ENCODE data around the gene KRT26.
"Not testable (repeated sequence)": the region's sequence is repeated elsewhere in the genome, so short reads cannot be mapped to it uniquely, and the experiment has no call there.

The KRT26 gene

DNA sequence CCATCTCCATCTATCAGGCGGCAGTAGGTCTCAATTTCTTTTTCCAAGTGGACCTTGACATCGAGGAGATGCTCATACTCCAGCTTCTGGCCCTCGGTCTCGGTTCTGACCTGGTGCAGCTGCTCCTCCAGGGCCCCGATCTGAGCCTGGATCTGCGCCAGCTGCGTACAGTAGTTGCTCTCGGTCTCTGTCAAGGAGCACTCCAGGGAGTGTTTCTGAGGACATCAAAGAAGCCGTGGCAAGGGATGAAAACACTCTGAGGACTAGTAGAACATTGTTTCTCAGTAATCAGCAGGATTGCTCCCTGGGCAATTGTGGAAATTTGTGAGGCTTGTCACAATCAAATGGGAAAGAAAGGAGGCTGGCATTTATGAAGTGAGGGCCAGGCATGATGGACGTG, 21.8 kb upstream of the KRT26 start:
- DNase-seq, result no peak

DNA sequence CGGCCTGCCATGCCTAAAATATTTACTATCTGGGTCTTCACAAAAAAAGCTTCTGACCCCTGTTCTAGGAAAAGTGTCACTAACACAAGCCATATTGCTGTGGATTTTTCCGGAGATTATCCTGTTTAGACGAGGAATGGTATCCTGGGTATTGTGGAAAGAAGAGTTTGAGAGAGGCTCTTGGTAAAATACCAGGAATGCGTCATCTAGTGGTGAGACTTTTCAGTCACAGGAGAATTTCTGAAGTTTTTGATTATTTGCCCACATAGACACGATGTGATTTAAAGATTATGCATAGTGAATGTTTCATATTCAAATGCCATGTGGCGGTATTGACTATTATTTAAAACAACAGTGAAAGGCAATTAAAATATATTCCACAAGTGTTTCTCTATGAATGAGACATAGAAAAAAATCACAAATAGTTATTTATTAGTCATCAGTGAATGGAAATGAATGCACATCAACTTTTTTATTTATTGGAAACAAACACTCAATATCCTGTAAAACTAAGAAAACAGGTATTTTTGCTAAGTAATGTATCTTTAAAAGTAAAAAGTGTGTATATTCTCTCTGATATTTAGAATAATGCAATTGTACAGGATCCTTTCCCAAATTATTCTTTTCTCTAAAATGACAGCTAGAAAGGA, 19.9 kb upstream of the KRT26 start:
- DNase-seq, result peak; percentile 4

DNA sequence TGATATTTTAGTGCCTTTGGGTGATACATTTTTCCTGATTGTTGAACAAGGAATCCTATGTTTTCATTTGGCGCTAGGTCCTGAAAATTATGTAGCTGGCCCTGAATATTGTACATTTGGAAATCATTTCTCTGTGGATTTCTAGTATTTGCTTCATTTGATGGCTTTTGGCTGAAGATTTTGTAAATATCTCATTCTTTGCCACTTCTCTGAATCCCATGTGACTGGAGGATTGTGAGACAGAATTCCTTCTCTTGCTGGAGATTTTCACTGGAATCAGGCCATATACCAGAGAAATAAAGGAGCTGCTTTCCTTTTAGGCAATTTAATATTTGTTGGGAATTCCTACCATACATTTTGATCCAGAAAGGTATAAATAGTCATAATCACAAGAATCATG, 19.1 kb upstream of the KRT26 start:
- no peak for DNase-seq

DNA sequence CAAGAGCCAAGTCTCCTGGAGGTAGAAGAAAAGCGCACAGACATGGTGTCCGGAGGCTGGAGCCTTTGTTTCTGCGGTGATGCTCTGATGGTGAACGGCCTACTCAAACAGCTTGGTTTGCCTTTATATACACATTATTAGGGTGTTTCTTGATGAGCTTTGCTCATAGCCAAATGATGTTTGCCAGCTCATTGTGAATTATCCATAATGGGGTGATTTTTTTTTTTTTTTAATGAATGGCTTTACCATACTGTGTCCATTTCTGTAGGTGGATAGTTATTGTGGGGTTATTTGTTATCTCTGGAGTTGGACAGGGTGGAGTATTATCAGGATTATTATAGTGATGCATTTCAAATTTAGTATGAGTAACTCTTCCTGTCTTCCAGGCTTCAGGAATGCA, 10.4 kb upstream of the KRT26 start, which contains the start of gene KRT27:
Gene KRT27 (minus strand): TSS at position 101 of the 400 bp plus-strand sequence. CDS start 57 bp downstream, at position 44.
- DNase-seq, result no peak

DNA sequence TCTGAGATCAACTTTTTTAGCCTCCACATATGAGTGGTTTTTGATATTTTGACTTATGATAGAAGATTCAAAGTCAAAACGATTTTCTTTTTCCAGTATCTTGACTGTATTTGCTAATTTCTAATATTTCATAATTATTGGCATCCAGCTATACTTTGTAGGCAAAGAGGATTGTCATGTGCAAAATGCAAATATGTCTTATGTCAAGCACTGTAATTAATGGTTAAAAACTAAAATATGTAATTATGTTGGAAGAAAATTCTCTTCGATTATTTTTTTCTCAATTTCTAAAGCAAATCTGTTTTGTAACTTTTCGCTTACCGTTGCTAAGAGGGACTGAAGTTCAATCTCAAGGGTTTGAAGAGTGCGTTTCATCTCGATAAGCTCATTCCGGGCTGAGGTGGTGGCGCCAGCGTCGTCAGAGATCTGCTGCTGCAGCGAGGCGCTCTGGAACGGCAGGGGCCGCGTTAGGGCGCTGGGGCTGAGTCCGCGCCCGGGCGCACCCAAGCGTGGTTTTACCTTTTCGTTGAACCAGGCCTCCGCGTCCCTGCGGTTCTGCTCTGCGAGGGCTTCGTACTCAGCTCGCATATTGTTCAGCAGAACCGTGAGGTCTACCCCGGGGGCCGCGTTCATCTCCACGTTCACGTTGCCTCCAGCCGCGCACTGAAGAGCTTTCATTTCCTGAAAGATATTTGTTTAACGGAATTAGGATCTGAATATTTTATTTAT, 7.3 kb upstream of the KRT26 start:
- peak; percentile 8 for DNase-seq

DNA sequence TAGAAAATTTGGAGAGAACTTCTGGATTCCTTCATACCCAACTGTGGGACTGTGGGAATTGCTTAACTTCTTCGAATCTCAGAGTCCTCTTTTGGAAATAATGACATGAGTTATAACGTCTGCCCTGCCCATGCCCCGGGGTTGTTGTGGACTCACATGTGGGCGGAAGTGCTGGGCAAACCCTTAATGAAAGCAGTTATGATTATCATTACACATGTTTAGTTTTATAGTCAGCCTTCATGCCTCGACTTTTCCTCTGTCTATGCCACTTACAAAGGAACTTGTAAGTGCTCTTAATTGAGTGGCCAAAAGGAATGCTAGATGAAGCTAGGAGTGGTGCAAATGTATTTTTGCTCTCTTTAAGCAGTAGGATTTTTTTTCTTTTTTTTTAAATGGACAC, 6.5 kb upstream of the KRT26 start:
- no peak for DNase-seq

DNA sequence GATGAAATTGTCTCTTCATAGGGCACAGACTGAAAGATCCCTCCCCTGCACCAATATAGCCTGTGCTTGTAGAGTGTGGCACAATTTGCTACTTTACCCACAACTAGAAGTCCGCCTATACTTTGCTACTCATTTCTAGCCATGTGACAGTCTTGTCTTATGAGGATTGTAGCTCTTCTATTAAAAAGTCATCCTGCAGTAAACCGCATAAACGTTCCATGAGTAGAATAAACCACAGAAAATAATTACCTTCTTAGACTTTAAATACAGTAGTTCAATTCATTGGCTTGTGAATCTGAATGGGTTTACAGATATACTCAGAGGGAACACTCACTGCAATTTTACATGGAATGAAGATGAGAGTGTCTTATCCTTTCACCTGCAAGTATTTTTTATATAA, 6.0 kb upstream of the KRT26 start:
- DNase-seq, result no peak

DNA sequence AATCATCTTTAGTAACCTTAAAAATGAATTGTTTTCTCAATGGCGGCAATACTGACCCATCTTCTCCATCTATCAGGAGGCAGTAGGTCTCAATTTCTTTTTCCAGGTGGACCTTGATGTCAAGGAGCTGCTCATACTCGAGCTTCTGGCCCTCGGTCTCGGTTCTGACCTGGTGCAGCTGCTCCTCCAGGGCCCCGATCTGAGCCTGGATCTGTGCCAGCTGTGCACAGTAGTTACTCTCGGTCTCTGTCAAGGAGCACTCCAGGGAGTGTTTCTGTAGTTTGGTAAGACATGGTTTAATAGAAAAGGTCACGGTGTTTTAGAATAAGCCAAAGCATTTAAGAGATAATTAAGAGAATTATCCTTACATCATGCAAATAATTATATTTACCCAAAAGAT, 5.5 kb upstream of the KRT26 start:
- DNase-seq, result no peak

DNA sequence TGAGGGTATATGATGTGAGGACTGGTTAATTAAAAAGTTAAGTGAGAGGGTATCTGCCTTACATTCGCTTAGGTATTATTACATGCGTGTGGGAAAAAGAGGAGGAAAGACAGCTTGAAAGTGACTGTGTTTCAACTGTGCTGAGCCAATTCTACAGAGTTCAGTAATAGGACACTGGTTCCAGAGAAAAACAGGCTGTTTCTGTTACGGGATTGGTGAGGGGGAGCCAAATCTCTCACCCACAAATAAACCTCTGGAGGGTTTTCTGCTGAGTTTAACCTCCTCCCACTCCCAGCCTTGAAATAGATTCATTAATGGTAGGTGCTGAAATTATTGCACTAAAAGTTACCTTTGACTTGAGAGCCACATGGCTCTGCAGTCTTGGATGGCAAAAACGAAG, 3.9 kb upstream of the KRT26 start:
- no peak for DNase-seq

DNA sequence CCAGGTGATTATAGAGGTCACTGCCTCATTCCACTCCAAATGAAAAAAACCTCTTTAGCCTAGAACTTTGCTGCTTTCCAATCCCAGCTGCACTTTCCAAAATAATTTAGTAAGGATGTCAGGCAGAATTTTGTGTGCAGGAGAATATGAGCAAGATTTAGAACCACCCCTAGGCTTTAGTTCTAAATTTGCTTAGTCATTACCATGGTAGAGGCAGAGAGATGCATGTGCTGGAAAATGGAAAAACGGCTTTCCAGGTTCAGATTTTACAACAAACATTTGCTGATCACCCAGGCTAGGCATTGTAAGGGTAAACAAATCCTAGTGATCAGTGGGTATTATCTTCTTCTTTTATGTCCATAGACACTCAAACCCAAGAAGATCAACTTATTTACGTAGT, 6.3 kb downstream of the KRT26 start:
- DNase-seq, result no peak

DNA sequence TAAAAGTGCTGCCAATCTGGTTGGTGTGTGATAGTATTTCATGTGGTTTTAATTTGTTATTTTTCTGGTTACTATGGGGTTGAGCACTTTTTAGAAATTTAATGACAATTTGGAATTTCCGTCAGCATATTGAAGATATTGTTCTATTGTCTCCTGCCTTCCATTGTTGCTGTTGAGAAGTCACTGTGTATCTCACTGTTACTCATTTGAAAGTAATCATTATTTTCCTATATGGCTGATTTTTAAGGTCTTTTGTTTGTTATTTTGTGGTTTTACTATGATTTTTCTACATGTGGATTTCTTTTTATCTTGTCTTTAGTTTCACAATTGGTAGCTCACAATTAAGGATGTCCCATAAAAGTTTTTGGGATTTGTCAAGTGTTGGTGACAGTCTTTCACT, 8.2 kb downstream of the KRT26 start:
- no peak for DNase-seq

DNA sequence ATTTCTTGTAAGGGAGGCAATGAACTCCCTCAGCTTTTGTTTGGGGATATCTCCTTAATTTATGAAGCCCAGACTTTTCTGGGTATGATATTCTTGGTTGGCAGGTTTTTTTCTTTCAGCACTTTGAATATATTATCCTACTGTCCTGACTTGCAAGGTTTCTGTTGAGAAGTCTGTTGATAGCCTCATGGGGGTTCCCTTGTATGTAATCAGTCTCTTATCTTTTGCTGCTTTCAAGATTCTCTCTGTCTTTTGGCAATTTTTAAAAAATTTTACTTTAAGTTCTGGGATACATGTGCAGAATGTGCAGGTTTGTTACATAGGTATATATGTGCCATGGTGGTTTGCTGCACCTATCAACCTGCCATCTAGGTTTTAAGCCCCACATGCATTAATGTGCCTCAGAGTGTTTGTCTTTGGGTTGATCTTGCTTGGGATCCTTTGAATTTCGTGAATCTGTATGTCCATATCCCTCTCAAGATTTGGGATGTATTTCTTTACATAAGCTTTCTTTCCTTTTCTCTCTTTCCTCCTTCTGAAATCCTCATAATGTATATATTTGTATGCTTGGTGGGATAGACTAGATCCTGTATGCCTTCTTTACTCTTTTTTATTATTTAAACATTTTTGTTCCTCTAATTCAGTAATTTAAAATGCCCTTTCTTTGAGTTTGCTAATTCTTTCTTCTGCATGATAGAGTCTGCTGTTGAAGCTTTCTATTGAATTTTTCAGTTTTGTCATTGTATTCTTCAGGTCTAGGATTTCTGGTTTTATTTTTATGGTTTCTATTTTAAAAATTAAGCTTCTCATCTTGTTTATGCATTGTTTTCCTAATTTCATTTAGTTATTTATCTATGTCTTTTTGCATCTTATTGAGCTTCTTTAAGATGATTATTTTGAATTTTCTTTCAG, 11.6 kb downstream of the KRT26 start:
- no peak for DNase-seq

DNA sequence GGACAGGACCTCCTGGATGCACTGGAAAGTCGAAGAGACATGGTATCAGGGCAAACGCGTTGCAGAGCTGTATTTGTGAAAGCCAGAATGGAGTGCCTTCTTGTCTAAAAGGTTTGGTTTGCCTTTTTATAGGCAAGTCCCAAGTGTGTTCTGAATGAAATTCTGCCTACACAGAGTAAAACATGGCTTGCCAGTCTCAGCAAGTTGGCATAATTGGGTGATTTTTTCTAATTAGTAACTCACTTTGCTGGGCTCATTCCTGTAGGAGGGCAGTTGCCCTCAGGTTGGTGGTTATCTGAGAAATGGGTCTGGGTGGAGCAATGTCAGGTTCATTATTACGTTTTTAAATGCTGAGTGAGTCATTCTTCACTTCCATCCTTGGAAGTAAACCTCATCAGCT, 16.8 kb downstream of the KRT26 start, which contains the start of gene KRT25:
Gene KRT25 (minus strand): TSS at position 101 of the 400 bp plus-strand sequence. CDS start 60 bp downstream, at position 41.
- DNase-seq, result no peak

DNA sequence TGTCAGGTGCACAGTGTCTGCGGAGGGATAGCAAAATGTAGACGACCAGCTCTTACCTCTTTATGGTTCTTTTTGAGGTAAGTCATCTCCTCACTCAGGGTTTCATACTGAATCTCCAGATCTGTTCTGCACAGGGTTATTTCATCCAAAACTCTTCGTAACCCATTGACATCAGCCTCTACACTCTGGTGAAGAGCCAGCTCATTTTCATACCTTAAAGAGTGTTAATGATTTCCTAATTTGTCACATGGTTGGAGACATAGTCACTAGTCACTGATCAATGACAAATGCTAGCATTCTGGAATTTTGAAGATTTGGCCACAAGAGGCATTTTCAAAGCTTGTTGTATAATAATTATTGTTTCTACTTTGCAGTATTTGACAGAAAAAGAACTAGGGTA, 18.2 kb downstream of the KRT26 start:
- no peak for DNase-seq

DNA sequence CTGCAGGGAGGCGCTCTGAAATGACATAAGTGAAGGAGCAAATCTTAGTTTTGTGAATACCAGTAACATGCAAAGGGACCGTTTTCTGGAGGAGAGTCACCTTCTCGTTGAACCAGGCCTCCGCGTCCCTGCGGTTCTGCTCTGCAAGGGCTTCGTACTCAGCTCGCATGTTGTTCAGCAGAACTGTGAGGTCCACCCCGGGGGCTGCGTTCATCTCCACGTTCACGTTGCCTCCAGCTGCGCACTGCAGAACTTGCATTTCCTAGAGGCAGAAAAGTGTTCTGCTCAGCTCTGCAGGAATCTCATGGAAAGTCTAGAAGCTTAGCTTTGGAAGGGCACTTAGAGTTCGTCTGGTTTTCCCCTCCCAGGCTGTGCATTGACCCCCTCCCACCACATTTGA, 20.9 kb downstream of the KRT26 start:
- DNase-seq, result no peak

DNA sequence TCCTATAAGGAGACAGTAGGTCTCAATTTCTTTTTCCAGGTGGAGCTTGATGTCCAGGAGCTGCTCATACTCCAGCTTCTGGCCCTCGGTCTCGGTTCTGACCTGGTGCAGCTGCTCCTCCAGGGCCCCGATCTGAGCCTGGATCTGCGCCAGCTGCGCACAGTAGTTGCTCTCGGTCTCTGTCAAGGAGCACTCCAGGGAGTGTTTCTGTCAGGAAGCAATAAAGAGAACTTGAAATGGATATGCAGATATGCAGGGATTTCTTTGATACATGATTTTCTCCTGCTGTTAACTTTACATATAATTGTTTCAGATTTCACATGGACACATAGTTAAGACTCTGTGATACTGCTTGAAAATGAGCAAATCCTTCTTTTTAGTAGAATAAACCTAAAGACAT, 21.6 kb downstream of the KRT26 start:
- no peak for DNase-seq

DNA sequence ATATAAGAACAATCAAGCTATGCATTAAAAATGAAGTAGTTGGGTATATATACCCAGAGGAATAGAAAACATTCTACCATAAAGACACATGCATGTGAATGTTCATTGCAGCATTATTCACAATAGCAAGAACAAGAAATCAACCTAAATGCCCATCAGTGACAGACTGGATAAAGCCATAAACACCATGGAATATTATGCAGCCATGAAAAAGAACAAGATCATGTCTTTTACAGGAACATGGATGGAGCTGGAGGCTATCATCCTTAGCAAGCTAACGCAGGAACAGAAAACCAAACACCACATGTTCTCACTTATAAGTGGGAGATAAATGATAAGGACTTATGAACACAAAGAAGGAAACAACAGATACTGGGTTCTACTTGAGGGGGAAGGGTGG, 23.3 kb downstream of the KRT26 start:
- DNase-seq, result not testable (repeated sequence)

DNA sequence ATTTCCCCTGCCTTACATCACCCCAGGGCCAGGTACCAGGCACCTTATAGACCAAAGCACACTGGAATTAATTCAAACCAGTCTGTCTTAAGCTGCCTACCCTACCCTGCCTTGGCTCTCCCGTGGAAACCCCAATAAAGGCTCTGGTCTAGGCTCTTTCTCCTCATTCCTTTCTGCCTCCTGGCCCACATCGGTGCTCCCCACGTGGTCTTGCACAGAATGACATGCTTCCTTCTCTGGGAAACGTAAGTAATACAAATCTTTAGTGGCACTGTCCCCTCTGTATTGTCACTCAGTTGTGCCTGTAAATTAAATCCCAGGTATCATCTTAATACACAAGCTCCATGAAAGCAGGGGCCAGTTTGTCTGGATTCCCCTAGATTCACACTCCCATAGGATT, 33.4 kb downstream of the KRT26 start:
- DNase-seq, result no peak

DNA sequence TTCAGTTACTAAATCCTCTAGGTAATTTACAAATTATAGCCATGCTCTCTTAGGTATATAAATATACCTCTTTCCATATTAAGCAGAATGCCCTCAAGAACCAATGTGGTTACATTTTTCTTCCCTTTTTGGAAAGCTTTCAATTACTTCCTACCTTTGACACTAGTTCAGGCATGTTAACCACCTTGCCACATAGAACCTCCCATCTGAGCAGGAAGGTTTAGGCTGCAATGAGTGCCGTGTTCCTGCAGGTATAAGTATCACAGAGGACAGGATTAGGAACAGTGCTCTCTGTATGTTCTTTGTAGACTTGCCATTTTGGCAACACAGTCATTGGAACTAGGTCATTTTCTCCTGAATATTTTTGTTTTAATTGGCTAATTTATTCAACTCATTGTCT, 37.0 kb downstream of the KRT26 start:
- DNase-seq, result no peak

DNA sequence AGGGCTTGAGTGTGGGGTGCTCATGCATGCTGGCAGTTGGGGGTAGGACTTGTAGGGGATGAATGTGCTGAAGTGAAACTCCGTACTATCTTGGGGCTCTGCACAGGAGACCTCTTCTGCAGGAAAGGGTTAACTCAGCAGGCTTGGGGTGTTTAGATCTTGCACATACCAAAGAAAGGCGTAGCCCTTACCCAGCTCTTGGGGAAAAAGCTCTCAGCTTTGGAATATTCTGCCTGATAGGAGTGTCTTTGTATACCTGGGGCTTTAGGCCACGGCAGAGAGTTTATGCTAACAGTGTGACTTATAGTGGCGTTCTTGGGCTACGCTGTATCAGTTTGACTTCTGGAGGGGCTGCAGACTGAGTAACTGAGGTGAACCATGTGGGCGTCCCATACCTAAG, 38.0 kb downstream of the KRT26 start:
- no peak for DNase-seq

DNA sequence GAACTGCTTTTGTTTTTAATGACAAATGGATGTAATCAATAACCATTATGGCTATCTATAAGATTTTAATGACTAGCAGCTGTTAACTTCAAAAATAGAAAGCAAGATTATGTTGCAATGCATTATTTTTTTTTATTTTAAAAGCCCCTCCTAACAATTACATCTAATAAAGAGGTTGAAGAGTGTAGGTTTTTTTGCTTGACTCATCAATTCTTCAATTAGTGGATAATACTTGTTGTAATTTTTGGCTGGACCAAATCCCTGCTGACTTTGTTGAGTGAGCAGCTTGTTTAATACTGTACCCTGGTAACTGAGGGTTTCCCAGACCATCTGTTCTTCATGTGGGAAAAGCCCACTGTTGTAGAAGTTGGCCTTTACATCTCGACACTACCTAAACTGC, 41.0 kb downstream of the KRT26 start:
- DNase-seq, result no peak

DNA sequence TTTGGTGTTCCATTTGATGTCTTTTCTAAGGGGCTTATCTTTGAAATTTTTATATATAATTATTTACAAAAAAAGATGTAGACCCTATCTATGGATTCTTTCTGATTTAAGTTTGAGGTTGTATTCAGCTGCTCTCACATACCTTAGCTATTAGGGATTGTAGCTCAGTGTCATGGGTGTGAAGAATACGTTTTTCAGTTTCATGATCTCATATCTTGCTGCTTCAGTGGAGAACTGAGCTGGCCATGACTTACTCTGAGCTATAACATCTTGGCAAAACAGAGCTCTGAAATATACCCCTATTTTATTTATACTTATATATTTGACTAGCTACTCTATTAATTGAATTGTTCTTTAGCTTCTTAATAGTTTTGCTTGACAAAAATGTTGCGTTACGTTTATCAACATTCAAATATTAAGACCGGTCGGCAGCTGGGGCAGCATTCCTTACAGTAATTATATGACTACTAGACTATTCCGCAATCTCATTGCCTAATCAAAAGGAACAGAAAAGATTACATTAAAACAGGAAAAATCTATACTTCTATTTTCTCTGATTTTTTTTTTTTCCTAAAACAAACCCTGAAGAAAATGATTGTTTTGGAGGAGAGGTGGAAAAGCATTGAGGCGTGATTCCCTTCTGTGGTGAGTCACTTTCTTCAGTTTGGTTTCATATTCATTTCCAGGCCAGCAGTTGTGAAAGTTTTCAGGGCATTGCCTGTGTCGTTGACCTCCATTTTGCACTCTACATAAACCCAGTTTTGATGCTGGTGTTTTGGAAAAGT, 44.4 kb downstream of the KRT26 start:
- no peak for DNase-seq

DNA sequence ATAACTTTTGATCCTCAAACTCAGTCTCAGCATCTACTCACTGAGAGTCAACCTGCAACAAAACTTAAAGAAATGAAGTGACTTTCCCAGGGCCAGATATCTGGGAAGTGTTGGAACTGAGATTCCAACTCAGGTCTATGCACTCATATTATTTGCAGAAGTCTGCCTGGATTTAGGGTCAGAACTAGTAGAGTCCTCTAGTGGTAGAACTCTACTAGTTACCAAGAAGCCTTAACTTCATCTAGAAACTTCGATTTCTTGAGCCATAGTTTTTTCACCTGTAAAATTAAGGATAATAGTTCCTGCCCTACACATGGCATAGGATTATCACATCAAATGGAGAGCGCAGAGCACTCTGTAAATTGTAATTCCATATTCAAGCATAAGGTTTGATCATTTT, 45.1 kb downstream of the KRT26 start:
- no peak for DNase-seq
